Lung (tissue), 12 donors: Measurements from ENCODE around the gene NBEAL1. TPM values are rescaled to one million over a fixed set of nuclear protein-coding genes. Genes with fewer than 3 reads are reported as not detected.
"Not testable (repeated sequence)": the region's sequence is repeated elsewhere in the genome, so short reads cannot be mapped to it uniquely, and the experiment has no call there.

Source experiments
- ATAC-seq: fragments of 200-7000 bp; cut with Tn5 transposase; one replicate; pipeline ENCODE4 v1.9.1; 2020; ENCODE audit warnings: moderate number of reproducible peaks; ENCODE audit not compliant: insufficient read depth, low FRiP score
- DNase-seq, 3 donors: peaks; one replicate each; pipeline ENCODE4 v3.0.0-alpha.2; 2013 to 2017
- H3K27ac ChIP-seq, 2 donors: one replicate each; pipeline ENCODE4 v1.5.1; 2013; ENCODE audit warnings: mild to moderate bottlenecking in 2 of 2, moderate library complexity in 2 of 2, control low read depth in 1 of 2, inconsistent platforms in 1 of 2, low read depth in 1 of 2, low read length in 1 of 2
- H3K27me3 ChIP-seq, 3 donors: one replicate each; pipeline ENCODE4 v1.5.1; 2013; ENCODE audit warnings: low read length in 2 of 3; ENCODE audit not compliant: control insufficient read depth in 3 of 3, insufficient read depth in 3 of 3
- H3K36me3 ChIP-seq, 4 donors: one replicate each; pipeline ENCODE4 v1.5.1; 2013; ENCODE audit warnings: low read length in 4 of 4, mild to moderate bottlenecking in 1 of 4, moderate library complexity in 1 of 4; ENCODE audit not compliant: control insufficient read depth in 4 of 4, insufficient read depth in 4 of 4
- H3K4me1 ChIP-seq, 5 donors: one replicate each; pipeline ENCODE4 v1.5.1; 2013; ENCODE audit warnings: low read length in 5 of 5, mild to moderate bottlenecking in 2 of 5, moderate library complexity in 1 of 5; ENCODE audit not compliant: control insufficient read depth in 5 of 5, insufficient read depth in 5 of 5
- H3K4me3 ChIP-seq: one replicate; pipeline ENCODE4 v1.5.1; 2013; ENCODE audit warnings: mild to moderate bottlenecking, control low read depth, moderate library complexity
- H3K9ac ChIP-seq, 2 donors: one replicate each; pipeline ENCODE4 v1.5.1; 2013; ENCODE audit warnings: low read length in 2 of 2, control low read depth in 1 of 2; ENCODE audit not compliant: insufficient read depth in 1 of 2
- H3K9me3 ChIP-seq, 4 donors: one replicate each; pipeline ENCODE4 v1.5.1; 2013; ENCODE audit warnings: low read length in 3 of 4, mild to moderate bottlenecking in 1 of 4, moderate library complexity in 1 of 4; ENCODE audit not compliant: control insufficient read depth in 4 of 4, insufficient read depth in 3 of 4
- CTCF ChIP-seq: IDR thresholded peaks from 2 replicates; pipeline ENCODE4 v1.5.1; 2012; ENCODE audit warnings: mild to moderate bottlenecking; ENCODE audit errors: control extremely low read depth, extremely low read depth
- WGBS, 2 donors: extraction: QIAGEN DNeasy Blood & Tissue Kit; methylation state at CpG; one replicate each; pipeline ENCODE4 v1.1.7; 2013; 5-methylcytosine and 5-hydroxymethylcytosine counted together
- polyA plus RNA-seq, 2 donors: library from polyadenylated mRNA; stranded (reverse); fragments of 200-250 nt; gene quantifications; one replicate each; pipeline ENCODE4 v1.2.1, GENCODE V29; 2013
- total RNA-seq, 2 donors: library from RNA; depleted of rRNA in 1 of 2; stranded (reverse); fragments of >200 nt in 1 of 2; gene quantifications; one replicate each; pipeline ENCODE4 v1.2.1, GENCODE V29; 2014 to 2021
- donor health status: control.
- donor health status: control.
- donor health status: Bipolar disorder and iron deficiency.
- donor health status: healthy.
- donor health status: DM: yes; HTN: yes; CAD: no.

NBEAL1 gene
- total and polyA plus RNA-seq, 4 donors, result 5.9 to 138 (median 25.3) TPM

- no peaks in the 10 kb centered on the region for H3K27me3 ChIP-seq
- H3K4me3 ChIP-seq, result no peak overlapping the region
- H3K9ac ChIP-seq, result no peak overlapping the region
- no peaks in the 10 kb centered on the region for H3K4me1 ChIP-seq
- no peak for DNase-seq
- H3K27ac ChIP-seq, result no peak overlapping the region
- no peak for TF ChIP-seq CTCF
- WGBS, 2 donors, result 97% methylated on average over 3 of the region's 3 CpGs
- peaks cover 0 to 14% (median 8%) of the 10 kb centered on the region in 4 donors for H3K36me3 ChIP-seq
- no peak for ATAC-seq
- no peaks in the 10 kb centered on the region for H3K9me3 ChIP-seq
Measured at GRCh38 chr2:203052539-203052938, 37.9 kb downstream of the NBEAL1 start.

- no peaks in the 10 kb centered on the region for H3K4me1 ChIP-seq
- H3K27me3 ChIP-seq, result no peaks in the 10 kb centered on the region
- no peak overlapping the region for H3K9ac ChIP-seq
- H3K4me3 ChIP-seq, result no peak overlapping the region
- ATAC-seq, result no peak
- WGBS, 2 donors, result 89 to 93% methylated on average over 5 of the region's 5 CpGs
- DNase-seq, result no peak
- no peaks in the 10 kb centered on the region for H3K9me3 ChIP-seq
- peaks cover 3 to 15% (median 10%) of the 10 kb centered on the region in 4 donors for H3K36me3 ChIP-seq
- no peak for TF ChIP-seq CTCF
- no peak overlapping the region for H3K27ac ChIP-seq
Measured at GRCh38 chr2:203059567-203060240, 45.0 kb downstream of the NBEAL1 start.

GRCh38 chr2:203061346-203061745 lies 46.7 kb downstream of the NBEAL1 start:
- DNase-seq (peak in 2 of 3 donors; percentile 45 to 67), ATAC-seq (no peak)
- TF ChIP-seq CTCF, result no peak
- no peak overlapping the region for H3K4me3 ChIP-seq
- no peak overlapping the region for H3K27ac ChIP-seq
- H3K36me3 ChIP-seq, result peaks cover 3 to 15% (median 11%) of the 10 kb centered on the region in 4 donors
- 76 to 81% methylated on average over 4 of the region's 4 CpGs for WGBS, 2 donors
- H3K27me3 ChIP-seq, result no peaks in the 10 kb centered on the region
- no peak overlapping the region for H3K9ac ChIP-seq
- no peaks in the 10 kb centered on the region for H3K4me1 ChIP-seq
- no peaks in the 10 kb centered on the region for H3K9me3 ChIP-seq

DNA sequence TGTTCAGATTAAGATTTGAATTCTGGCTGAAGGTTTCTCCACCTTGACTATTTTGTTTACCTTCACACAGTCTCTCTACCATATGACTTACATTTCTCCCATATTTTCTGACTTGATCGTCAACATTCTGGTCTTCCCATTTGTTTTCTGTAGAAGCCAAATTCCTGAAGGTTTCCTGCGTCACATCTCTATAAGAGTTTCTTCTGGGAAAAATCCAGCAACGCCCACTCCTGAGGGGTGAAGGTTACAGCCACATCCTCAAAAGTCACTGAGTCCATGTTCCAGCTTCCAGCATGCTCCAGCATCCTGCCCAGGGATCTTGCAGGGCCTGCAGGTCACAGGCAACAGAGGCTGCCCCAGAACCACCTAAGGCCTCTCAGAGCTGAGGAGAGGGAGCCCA lies 47.5 kb downstream of the NBEAL1 start:
- TF ChIP-seq CTCF, result no peak
- WGBS, 2 donors, result 84 to 92% methylated on average over 3 of the region's 3 CpGs
- DNase-seq (no peak), ATAC-seq (no peak)
- Histone ChIP-seq H3K4me3 (no peak overlapping the region), H3K9ac (no peak overlapping the region), H3K4me1 (no peaks in the 10 kb centered on the region), H3K9me3 (no peaks in the 10 kb centered on the region), H3K27me3 (no peaks in the 10 kb centered on the region), H3K36me3 (peaks cover 4 to 15% (median 11%) of the 10 kb centered on the region in 4 donors), H3K27ac (no peak overlapping the region)

GRCh38 chr2:203066519-203067091 lies 51.9 kb downstream of the NBEAL1 start:
- not testable (repeated sequence) for H3K4me1 ChIP-seq, H3K27ac ChIP-seq, DNase-seq, H3K9ac ChIP-seq, H3K9me3 ChIP-seq, ATAC-seq, H3K4me3 ChIP-seq, H3K27me3 ChIP-seq
- peaks cover 6 to 24% (median 9%) of the 10 kb centered on the region in 4 donors for H3K36me3 ChIP-seq
- WGBS, 2 donors, result 96 to 97% methylated on average over 32 to 36 of the region's 36 CpGs
